ENCODE measurements around the gene CLDN16.

The CLDN16 gene

DNA sequence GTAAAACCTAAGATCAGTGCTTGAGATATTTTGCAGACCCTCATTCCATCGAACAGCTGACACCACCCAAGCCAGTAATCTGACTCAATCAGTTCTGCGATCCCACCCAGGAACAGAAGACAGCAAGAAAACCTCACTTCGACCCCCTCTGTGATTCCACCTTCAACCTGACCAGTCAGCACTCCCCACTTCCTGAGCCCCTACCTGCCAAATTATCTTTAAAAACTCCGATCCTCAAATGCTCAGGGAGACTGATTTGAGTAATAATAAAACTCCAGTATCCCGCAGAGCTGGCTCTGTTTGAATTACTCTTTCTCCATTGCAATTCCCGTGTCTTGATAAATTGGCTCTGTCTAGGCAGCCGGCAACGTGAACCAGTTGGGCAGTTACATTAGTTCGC is 25.7 kb upstream of the CLDN16 start:
- no peaks in the 10 kb centered on the region for H4K20me1 ChIP-seq (ENCODE audit: control insufficient read depth, insufficient read depth, low read depth, low read length)
- H3K4me3 ChIP-seq (ENCODE audit: low read length) = no peak overlapping the region
- H3K4me1 ChIP-seq (ENCODE audit: control insufficient read depth, low read length) = no peaks in the 10 kb centered on the region
- H3K4me2 ChIP-seq (ENCODE audit: low read length) = no peak overlapping the region
- no peaks in the 10 kb centered on the region for H3K79me2 ChIP-seq (ENCODE audit: control insufficient read depth, low read length)
- no peaks in the 10 kb centered on the region for H3K27me3 ChIP-seq (ENCODE audit: control insufficient read depth, low read length)
- TF ChIP-seq CTCF (IDR thresholded peaks at IDR 0.05; ENCODE audit: low read depth, low read length, poor library complexity, severe bottlenecking) (no peak), EZH2phosphoT487 (IDR thresholded peaks at IDR 0.05; ENCODE audit: borderline replicate concordance, low read length) (no peak)
- H3K36me3 ChIP-seq (ENCODE audit: control insufficient read depth, low read length) = no peaks in the 10 kb centered on the region
- H3K27ac ChIP-seq (ENCODE audit: low read depth, low read length) = no peak overlapping the region
- H3K9me3 ChIP-seq (ENCODE audit: control insufficient read depth, insufficient read depth, low read length) = no peaks in the 10 kb centered on the region
- H3F3A ChIP-seq (ENCODE audit: control insufficient read depth, insufficient read depth) = no peaks in the 10 kb centered on the region
- H3K9me2 ChIP-seq (replicated peaks; ENCODE audit: control insufficient read depth, low read length) = no peaks in the 10 kb centered on the region

DNA sequence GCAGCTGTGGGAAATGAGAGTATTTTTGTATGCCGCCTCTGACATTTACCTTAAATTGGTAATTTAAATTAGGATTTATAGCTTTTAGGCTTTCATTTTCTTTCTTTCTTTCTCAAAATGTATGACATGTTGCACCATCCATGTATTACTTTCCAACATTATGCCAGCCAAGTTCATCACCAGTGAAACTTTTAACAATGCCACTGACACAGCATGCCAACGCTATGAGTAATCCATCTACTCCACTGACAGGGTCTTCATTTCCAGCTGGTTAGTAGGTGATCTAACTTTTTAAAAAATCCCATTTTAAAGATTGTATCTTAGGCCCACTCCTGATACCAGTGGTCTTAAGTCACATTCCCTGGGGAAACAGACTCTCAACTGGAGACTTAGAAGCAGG is 21.8 kb upstream of the CLDN16 start:
- no peaks in the 10 kb centered on the region for H3K9me3 ChIP-seq (ENCODE audit: control insufficient read depth, insufficient read depth, low read length)
- H3K4me2 ChIP-seq (ENCODE audit: low read length) = no peak overlapping the region
- H3K4me1 ChIP-seq (ENCODE audit: control insufficient read depth, low read length) = no peaks in the 10 kb centered on the region
- H3K9me2 ChIP-seq (replicated peaks; ENCODE audit: control insufficient read depth, low read length) = no peaks in the 10 kb centered on the region
- H4K20me1 ChIP-seq (ENCODE audit: control insufficient read depth, insufficient read depth, low read depth, low read length) = no peaks in the 10 kb centered on the region
- H3K79me2 ChIP-seq (ENCODE audit: control insufficient read depth, low read length) = no peaks in the 10 kb centered on the region
- H3F3A ChIP-seq (ENCODE audit: control insufficient read depth, insufficient read depth) = no peaks in the 10 kb centered on the region
- H3K27ac ChIP-seq (ENCODE audit: low read depth, low read length) = no peak overlapping the region
- H3K4me3 ChIP-seq (ENCODE audit: low read length) = no peak overlapping the region
- TF ChIP-seq CTCF (IDR thresholded peaks at IDR 0.05; ENCODE audit: low read depth, low read length, poor library complexity, severe bottlenecking) (no peak), EZH2phosphoT487 (IDR thresholded peaks at IDR 0.05; ENCODE audit: borderline replicate concordance, low read length) (no peak)
- no peaks in the 10 kb centered on the region for H3K36me3 ChIP-seq (ENCODE audit: control insufficient read depth, low read length)
- H3K27me3 ChIP-seq (ENCODE audit: control insufficient read depth, low read length) = no peaks in the 10 kb centered on the region

DNA sequence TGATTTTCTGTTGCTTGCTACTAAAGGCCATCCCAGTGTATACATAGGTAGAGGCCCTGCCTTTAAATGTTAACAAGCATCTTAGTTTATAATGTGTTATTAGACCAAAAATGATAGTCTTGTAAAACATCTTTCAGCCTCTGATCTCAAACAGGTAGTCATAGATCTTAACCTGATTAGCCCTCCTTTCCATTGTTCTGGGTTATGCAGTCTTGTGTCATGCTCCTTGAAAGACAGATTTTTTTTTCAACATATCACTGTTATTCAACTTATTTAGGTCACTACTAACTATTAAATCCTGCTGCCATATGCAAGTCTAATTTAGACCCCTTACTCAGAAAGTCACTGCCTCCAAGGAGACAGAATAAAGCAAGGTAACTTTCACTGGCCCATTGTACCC is 19.1 kb upstream of the CLDN16 start:
- TF ChIP-seq CTCF (IDR thresholded peaks at IDR 0.05; ENCODE audit: low read depth, low read length, poor library complexity, severe bottlenecking) = no peak
- TF ChIP-seq EZH2phosphoT487 (IDR thresholded peaks at IDR 0.05; ENCODE audit: borderline replicate concordance, low read length) = no peak
- Histone ChIP-seq H3K4me1 (ENCODE audit: control insufficient read depth, low read length) (no peaks in the 10 kb centered on the region), H3K9me3 (ENCODE audit: control insufficient read depth, insufficient read depth, low read length) (no peaks in the 10 kb centered on the region), H3K27ac (ENCODE audit: low read depth, low read length) (no peak overlapping the region), H3F3A (ENCODE audit: control insufficient read depth, insufficient read depth) (no peaks in the 10 kb centered on the region), H3K4me3 (ENCODE audit: low read length) (no peak overlapping the region), H4K20me1 (ENCODE audit: control insufficient read depth, insufficient read depth, low read depth, low read length) (no peaks in the 10 kb centered on the region), H3K27me3 (ENCODE audit: control insufficient read depth, low read length) (no peaks in the 10 kb centered on the region), H3K9me2 (replicated peaks; ENCODE audit: control insufficient read depth, low read length) (no peaks in the 10 kb centered on the region), H3K36me3 (ENCODE audit: control insufficient read depth, low read length) (no peaks in the 10 kb centered on the region), H3K79me2 (ENCODE audit: control insufficient read depth, low read length) (no peaks in the 10 kb centered on the region), H3K4me2 (ENCODE audit: low read length) (no peak overlapping the region)
